Pancreas (tissue), 10 donors: ENCODE measurements around the gene EXOSC2. TPM values are rescaled to one million over a fixed set of nuclear protein-coding genes. Genes with fewer than 3 reads are reported as not detected.

ENCODE experiments used
- ATAC-seq, 4 donors: fragments of 200-7000 bp; cut with Tn5 transposase; one replicate each; pipeline versions ENCODE4 v1.8.0 to v1.9.1; 2020; ENCODE audit warnings: mild to moderate bottlenecking in 4 of 4, moderate library complexity in 4 of 4
- DNase-seq, 6 donors: peaks; one replicate each; pipeline ENCODE4 v3.0.0-alpha.2; 2020
- FAIRE-seq: peaks from 2 replicates; lab custom pipeline; 2012; peaks lifted over from hg19 to GRCh38; lab: Jason Lieb, UNC
- H3K27ac ChIP-seq, 4 donors: fragments of 200-600 bp; sonication (generic); 1 replicate in 3 of 4; 2 replicates in 1 of 4; pipeline versions ENCODE4 v1.5.0 to v1.8.0; 2020
- H3K27me3 ChIP-seq, 4 donors: fragments of 200-600 bp; one replicate each; pipeline ENCODE4 v1.8.0; 2021
- H3K36me3 ChIP-seq, 3 donors: fragments of 200-600 bp; sonication (generic) in 1 of 3; one replicate each; pipeline versions ENCODE4 v1.5.0 to v1.8.0; 2020 to 2021
- H3K4me1 ChIP-seq, 3 donors: fragments of 200-600 bp; one replicate each; pipeline ENCODE4 v1.8.0; 2021
- H3K4me3 ChIP-seq, 4 donors: fragments of 200-600 bp; sonication (generic) in 2 of 4; one replicate each; pipeline versions ENCODE4 v1.5.0 to v1.8.0; 2020 to 2021
- H3K9me3 ChIP-seq, 4 donors: fragments of 200-600 bp; one replicate each; pipeline ENCODE4 v1.8.0; 2021
- WGBS, 2 donors: extraction: QIAGEN DNeasy Blood & Tissue Kit; methylation state at CpG; one replicate each; pipeline ENCODE4 v1.1.7; 2013; 5-methylcytosine and 5-hydroxymethylcytosine counted together
- intact Hi-C, 3 donors: fragments of 100-400 bp; cut with DNase I; formaldehyde crosslinking; loops; one replicate each; pipeline versions ENCODE4 v1.11.1 to v1.14.2; 2022
- polyA plus RNA-seq, 2 donors: library from polyadenylated mRNA; stranded (reverse); fragments of 200-250 nt; gene quantifications; one replicate each; pipeline ENCODE4 v1.2.3, GENCODE V29; 2013
- total RNA-seq, 6 donors: library from RNA; stranded (reverse); fragmentation: NEBNext Ultra II Directional in 4 of 6; extraction: Animal tissue kit (Norgen Biotek cat#: 25700) in 4 of 6; gene quantifications; one replicate each; pipeline versions ENCODE4 v1.2.1 to v1.2.4, GENCODE V29; 2021 to 2023
- TF ChIP-seq, protein P1 (sequence below), 4 donors: fragments of 200-600 bp; sonication (generic) in 3 of 4; IDR thresholded peaks; one replicate each; pipeline versions ENCODE4 v1.5.0 to v1.8.0; 2021; ENCODE audit warnings: antibody characterized with exemption in 4 of 4
- donor health status: healthy with polysubstance abuse.
- donor health status: DM: no; HTN: no; CAD: no; lungs with moderate emphysema.
- donor health status: DM: no; HTN: no; CAD: no.
- donor health status: control.
- donor health status: control.
- donor health status: Bipolar disorder and iron deficiency.
- donor health status: DM: yes; HTN: yes; CAD: no.
- donor health status: DM: no; HTN: no; CAD: no.
- donor health status: DM: no; HTN: no; CAD: no.
- donor health status: DM: yes; HTN: yes; CAD: no.

Gene EXOSC2
- total and polyA plus RNA-seq, 8 donors: 9.1 to 15.5 (median 11.6) TPM

DNA sequence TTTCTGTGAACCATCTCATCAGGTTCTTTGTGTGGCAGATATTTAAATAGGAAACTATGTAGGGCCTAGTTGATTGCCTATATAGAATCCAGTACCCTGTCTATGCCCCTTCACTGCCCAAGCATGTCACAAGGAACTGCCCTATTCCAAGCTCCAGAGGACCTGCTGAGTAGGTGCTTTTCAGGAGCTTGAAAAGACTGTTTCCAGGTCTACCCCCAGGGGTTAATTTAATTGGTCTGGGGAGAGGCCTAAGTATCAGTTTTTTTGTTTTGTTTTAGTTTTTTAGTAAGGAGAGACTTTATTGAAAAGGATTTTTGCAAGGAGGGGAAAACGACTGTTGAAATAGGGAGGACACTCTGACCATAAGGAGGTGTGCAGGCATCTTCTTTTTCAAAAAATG is 43.3 kb downstream of the EXOSC2 start:
- intact Hi-C loops: no loop called here
- 88 to 93% methylated on average over 1 of the region's 1 CpG for WGBS, 2 donors
- FAIRE-seq (no peak), ATAC-seq (no peak), DNase-seq (no peak)
- Histone ChIP-seq H3K27ac (no peak overlapping the region), H3K9me3 (no peaks in the 10 kb centered on the region), H3K27me3 (no peaks in the 10 kb centered on the region), H3K36me3 (no peaks in the 10 kb centered on the region), H3K4me3 (no peak overlapping the region), H3K4me1 (peaks cover 0 to 26% (median 13%) of the 10 kb centered on the region in 3 donors)
- TF ChIP-seq, protein P1, sequence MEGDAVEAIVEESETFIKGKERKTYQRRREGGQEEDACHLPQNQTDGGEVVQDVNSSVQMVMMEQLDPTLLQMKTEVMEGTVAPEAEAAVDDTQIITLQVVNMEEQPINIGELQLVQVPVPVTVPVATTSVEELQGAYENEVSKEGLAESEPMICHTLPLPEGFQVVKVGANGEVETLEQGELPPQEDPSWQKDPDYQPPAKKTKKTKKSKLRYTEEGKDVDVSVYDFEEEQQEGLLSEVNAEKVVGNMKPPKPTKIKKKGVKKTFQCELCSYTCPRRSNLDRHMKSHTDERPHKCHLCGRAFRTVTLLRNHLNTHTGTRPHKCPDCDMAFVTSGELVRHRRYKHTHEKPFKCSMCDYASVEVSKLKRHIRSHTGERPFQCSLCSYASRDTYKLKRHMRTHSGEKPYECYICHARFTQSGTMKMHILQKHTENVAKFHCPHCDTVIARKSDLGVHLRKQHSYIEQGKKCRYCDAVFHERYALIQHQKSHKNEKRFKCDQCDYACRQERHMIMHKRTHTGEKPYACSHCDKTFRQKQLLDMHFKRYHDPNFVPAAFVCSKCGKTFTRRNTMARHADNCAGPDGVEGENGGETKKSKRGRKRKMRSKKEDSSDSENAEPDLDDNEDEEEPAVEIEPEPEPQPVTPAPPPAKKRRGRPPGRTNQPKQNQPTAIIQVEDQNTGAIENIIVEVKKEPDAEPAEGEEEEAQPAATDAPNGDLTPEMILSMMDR (IDR thresholded peaks at IDR 0.05): no peak

DNA sequence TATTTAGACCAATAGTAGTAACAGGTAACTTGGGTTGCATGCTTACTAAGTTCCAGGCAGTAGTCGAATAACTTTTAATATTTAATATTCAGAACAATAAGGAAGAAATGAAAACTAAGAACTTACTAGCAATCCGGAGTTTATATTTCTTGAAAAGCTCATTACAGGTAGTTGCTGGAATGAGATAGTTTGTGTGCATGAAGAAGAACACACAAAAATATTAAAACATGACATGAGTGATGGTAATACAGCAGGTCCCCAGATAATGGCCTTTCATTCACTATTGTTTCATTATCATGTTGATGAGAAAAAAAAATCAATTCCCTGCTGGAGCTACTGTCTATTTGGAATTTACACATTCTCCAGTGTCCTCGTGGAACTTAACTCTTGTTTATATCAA is 44.7 kb downstream of the EXOSC2 start:
- FAIRE-seq: no peak
- Histone ChIP-seq H3K27me3 (no peaks in the 10 kb centered on the region), H3K27ac (no peak overlapping the region), H3K4me3 (no peak overlapping the region), H3K36me3 (no peaks in the 10 kb centered on the region), H3K4me1 (peaks cover 0 to 12% (median under 1%) of the 10 kb centered on the region in 3 donors), H3K9me3 (no peaks in the 10 kb centered on the region)
- ATAC-seq: no peak
- TF ChIP-seq, protein P1 (IDR thresholded peaks at IDR 0.05): no peak
- DNase-seq: no peak
- intact Hi-C loops: no loop called here
- WGBS, 2 donors: 64 to 65% methylated on average over 3 of the region's 3 CpGs

GRCh38 chr9:130739081-130739480 is 45.5 kb downstream of the EXOSC2 start:
- ATAC-seq (no peak), DNase-seq (no peak), FAIRE-seq (no peak)
- Histone ChIP-seq H3K27ac (no peak overlapping the region), H3K27me3 (no peaks in the 10 kb centered on the region), H3K36me3 (no peaks in the 10 kb centered on the region), H3K4me3 (no peak overlapping the region), H3K9me3 (no peaks in the 10 kb centered on the region), H3K4me1 (peaks cover 0 to 10% (median 0%) of the 10 kb centered on the region in 3 donors)
- WGBS, 2 donors: 95 to 96% methylated on average over 4 of the region's 4 CpGs
- intact Hi-C loops: no loop called here
- TF ChIP-seq, protein P1 (IDR thresholded peaks at IDR 0.05): no peak

DNA sequence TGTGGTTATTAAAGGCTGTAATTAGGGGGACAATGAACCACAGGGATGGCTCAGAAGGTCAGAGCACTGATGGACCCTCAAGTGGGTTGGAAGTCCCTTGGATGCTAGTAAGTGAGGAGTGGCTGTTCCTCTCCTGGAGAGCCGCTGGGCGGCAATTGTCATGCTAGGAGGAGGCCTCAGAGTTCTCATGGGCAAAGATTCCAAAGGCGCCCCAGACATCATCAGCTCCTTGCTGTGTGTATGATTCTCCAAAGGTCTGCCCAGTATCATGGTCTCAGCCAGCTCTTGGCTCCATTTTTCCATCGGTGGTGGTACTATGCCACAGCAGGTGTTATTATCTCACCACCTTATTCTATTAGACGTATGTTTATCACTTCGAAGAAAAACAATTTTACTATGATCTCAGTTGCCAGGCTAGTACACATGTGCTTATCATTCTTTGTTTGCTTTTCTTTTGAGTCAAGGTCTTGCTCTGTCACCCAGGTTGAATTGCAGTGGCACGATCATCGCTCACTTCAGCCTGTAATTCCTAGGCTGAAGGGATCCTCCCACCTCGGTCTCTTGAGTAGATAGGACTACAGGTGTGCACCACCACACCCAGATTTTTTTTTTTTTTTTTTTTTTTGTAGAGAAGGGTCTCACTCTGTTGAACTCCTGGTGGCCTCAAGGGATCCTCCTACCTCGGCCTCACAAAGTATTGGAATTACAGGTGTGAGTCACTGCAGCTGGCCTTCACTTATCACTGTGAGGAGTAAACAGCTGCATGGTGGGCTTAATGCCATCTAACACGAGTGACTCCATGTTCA is 46.8 kb downstream of the EXOSC2 start:
- intact Hi-C loops: no loop called here
- no peaks in the 10 kb centered on the region for H3K9me3 ChIP-seq
- no peaks in the 10 kb centered on the region for H3K36me3 ChIP-seq
- ATAC-seq (peak; percentile 74 to 84 (median 80)), DNase-seq (peak in 4 of 6 donors; percentile 19 to 81 (median 66)), FAIRE-seq (no peak)
- H3K4me3 ChIP-seq: no peak overlapping the region
- H3K4me1 ChIP-seq: peaks cover 0 to 10% (median 0%) of the 10 kb centered on the region in 3 donors
- whole genome bisulfite sequencing, 2 donors: 47 to 53% methylated on average over 11 of the region's 11 CpGs
- no peak overlapping the region for H3K27ac ChIP-seq
- H3K27me3 ChIP-seq: no peaks in the 10 kb centered on the region
- TF ChIP-seq, protein P1 (IDR thresholded peaks at IDR 0.05): no peak

DNA sequence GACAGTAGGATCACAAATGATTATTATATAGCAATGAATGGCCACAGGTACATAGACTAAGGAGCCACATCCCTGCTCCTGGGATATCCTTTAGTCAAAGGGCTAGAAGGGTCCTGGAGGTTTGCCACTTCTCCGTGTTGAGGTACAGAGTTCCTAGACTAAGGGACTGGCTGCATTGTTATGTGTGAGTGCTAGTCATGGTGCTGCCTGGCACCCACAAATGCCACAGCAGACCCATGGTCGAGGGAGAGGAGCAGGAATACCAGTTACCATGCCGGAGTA is 47.4 kb downstream of the EXOSC2 start:
- no peak for ATAC-seq
- Histone ChIP-seq H3K36me3 (no peaks in the 10 kb centered on the region), H3K4me1 (peaks cover 0 to 10% (median 0%) of the 10 kb centered on the region in 3 donors), H3K9me3 (no peaks in the 10 kb centered on the region), H3K27me3 (no peaks in the 10 kb centered on the region), H3K27ac (no peak overlapping the region), H3K4me3 (no peak overlapping the region)
- 90 to 96% methylated on average over 3 of the region's 3 CpGs for whole genome bisulfite sequencing, 2 donors
- TF ChIP-seq, protein P1 (IDR thresholded peaks at IDR 0.05): no peak
- DNase-seq: no peak
- intact Hi-C loops: no loop called here
- no peak for FAIRE-seq
